Right lobe of liver (tissue), 4 donors: ENCODE data around the gene PRKD2.

Experiments
- POLR2A ChIP-seq: fragments of 450-650 bp; IDR thresholded peaks from one replicate; pipeline ENCODE4 v1.6.1; 2017; ENCODE audit warnings: antibody characterized with exemption, mild to moderate bottlenecking
- TF ChIP-seq, protein P1 (sequence below), 4 donors: fragments of 200-600 bp in 3 of 4; fragments of 450-650 bp in 1 of 4; IDR thresholded peaks; one replicate each; pipeline versions ENCODE4 v1.5.1 to v1.8.0; 2016 to 2022; ENCODE audit warnings: antibody characterized with exemption in 4 of 4, mild to moderate bottlenecking in 2 of 4
- donor health status: DM: no; HTN: no; CAD: no.
- donor health status: DM: no; HTN: no; CAD: no.
- donor health status: DM: no; HTN: yes; CAD: no.

DNA sequence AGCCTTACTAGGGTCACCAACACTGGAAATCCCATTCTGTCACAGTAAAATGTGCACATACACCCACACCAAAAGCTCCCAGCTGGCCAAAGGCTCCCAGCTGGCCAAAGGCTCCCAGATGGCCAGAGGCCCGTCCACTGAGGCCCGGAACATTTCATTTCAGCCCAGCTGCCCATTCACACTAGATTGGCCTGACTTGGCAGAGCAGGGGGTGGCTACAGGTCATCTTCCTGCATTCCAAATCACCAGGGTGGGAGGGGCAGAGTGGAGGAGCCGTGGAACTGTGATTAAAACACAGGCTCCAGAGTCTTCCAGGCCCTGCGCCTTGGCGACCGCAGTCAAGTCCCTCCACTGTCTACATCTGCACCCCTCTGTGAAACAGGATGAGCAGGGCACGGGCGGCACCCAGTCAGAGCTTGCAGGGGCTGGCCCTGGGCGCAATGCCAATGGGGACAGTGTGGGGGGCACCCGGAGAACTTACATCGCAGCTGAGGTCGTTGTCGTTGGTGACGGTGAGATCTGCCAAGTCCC is 10.1 kb upstream of the PRKD2 start:
- TF ChIP-seq, protein P1, sequence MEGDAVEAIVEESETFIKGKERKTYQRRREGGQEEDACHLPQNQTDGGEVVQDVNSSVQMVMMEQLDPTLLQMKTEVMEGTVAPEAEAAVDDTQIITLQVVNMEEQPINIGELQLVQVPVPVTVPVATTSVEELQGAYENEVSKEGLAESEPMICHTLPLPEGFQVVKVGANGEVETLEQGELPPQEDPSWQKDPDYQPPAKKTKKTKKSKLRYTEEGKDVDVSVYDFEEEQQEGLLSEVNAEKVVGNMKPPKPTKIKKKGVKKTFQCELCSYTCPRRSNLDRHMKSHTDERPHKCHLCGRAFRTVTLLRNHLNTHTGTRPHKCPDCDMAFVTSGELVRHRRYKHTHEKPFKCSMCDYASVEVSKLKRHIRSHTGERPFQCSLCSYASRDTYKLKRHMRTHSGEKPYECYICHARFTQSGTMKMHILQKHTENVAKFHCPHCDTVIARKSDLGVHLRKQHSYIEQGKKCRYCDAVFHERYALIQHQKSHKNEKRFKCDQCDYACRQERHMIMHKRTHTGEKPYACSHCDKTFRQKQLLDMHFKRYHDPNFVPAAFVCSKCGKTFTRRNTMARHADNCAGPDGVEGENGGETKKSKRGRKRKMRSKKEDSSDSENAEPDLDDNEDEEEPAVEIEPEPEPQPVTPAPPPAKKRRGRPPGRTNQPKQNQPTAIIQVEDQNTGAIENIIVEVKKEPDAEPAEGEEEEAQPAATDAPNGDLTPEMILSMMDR (IDR thresholded peaks at IDR 0.05): no peak
- no peak for TF ChIP-seq POLR2A
